HG03108 (cell line): ENCODE results near the gene TMEM52B.

Experiments used
- ATAC-seq: cut with Tn5 transposase; IDR thresholded peaks from one replicate; pipeline ENCODE4 v1.9.1; 2021; ENCODE audit warnings: moderate library complexity; ENCODE audit not compliant: unreplicated experiment

TMEM52B gene

GRCh38 chr12:10178821-10179220 lies at the start of gene TMEM52B:
TMEM52B (plus strand) TSS chr12:10179032; CDS start chr12:10179575, 543 bp downstream.
- no peak for ATAC-seq

- peak; percentile 93 for ATAC-seq
Observed at GRCh38 chr12:10130042-10130441, 48.8 kb upstream of the TMEM52B start, which contains the start of gene CLEC7A. CLEC7A (minus strand) TSS chr12:10130199; CDS start chr12:10130082, 117 bp downstream.

GRCh38 chr12:10131111-10131690 lies 47.6 kb upstream of the TMEM52B start:
- ATAC-seq: no peak

- ATAC-seq: no peak
Observed at GRCh38 chr12:10132850-10133370, 45.9 kb upstream of the TMEM52B start.

- no peak for ATAC-seq
Observed at GRCh38 chr12:10135126-10135525, 43.7 kb upstream of the TMEM52B start.

GRCh38 chr12:10136637-10137205 lies 42.1 kb upstream of the TMEM52B start:
- no peak for ATAC-seq

GRCh38 chr12:10140001-10140400 lies 38.8 kb upstream of the TMEM52B start:
- ATAC-seq: no peak

- ATAC-seq: no peak
Observed at GRCh38 chr12:10142976-10143589, 35.7 kb upstream of the TMEM52B start.

- ATAC-seq: no peak
Observed at GRCh38 chr12:10147714-10148403, 31.0 kb upstream of the TMEM52B start.

GRCh38 chr12:10151621-10152020 lies 27.2 kb upstream of the TMEM52B start:
- ATAC-seq: no peak

GRCh38 chr12:10153271-10154144 lies 25.3 kb upstream of the TMEM52B start:
- ATAC-seq: no peak

GRCh38 chr12:10154145-10154496 lies 24.7 kb upstream of the TMEM52B start:
- ATAC-seq: no peak

GRCh38 chr12:10155966-10156365 lies 22.9 kb upstream of the TMEM52B start:
- ATAC-seq: no peak

GRCh38 chr12:10158406-10158805 lies 20.4 kb upstream of the TMEM52B start:
- no peak for ATAC-seq

GRCh38 chr12:10159280-10159679 lies 19.6 kb upstream of the TMEM52B start:
- no peak for ATAC-seq

- ATAC-seq: no peak
Observed at GRCh38 chr12:10160617-10161385, 18.0 kb upstream of the TMEM52B start.

- no peak for ATAC-seq
Observed at GRCh38 chr12:10163084-10163483, 15.7 kb upstream of the TMEM52B start.

- no peak for ATAC-seq
Observed at GRCh38 chr12:10165421-10165820, 13.4 kb upstream of the TMEM52B start.

- no peak for ATAC-seq
Observed at GRCh38 chr12:10167599-10167998, 11.2 kb upstream of the TMEM52B start.

- ATAC-seq: no peak
Observed at GRCh38 chr12:10169104-10169503, 9.7 kb upstream of the TMEM52B start.
